ACC112 (cell line): ENCODE measurements around the gene DENND1A.
"Not testable (repeated sequence)": the region's sequence is repeated elsewhere in the genome, so short reads cannot be mapped to it uniquely, and the experiment has no call there.

Experiments
- H2AFZ ChIP-seq: fragments of 200-600 bp; sonication (generic); one replicate; pipeline ENCODE4 v1.6.0; 2017; ENCODE audit warnings: antibody characterized with exemption, low read length; ENCODE audit not compliant: unreplicated experiment
- H3K27ac ChIP-seq: fragments of 200-600 bp; sonication (generic); 2 replicates; pipeline ENCODE4 v1.5.1; 2014; ENCODE audit warnings: low read depth, mild to moderate bottlenecking, antibody characterized with exemption, low read length, moderate library complexity
- H3K27me3 ChIP-seq: fragments of 200-600 bp; sonication (generic); 2 replicates; pipeline ENCODE4 v1.6.1; 2014; ENCODE audit warnings: mild to moderate bottlenecking, antibody characterized with exemption, low read length, moderate library complexity, mixed read lengths; ENCODE audit not compliant: insufficient read depth
- H3K36me3 ChIP-seq: fragments of 200-600 bp; sonication (generic); 2 replicates; pipeline ENCODE4 v1.6.1; 2016; ENCODE audit warnings: mild to moderate bottlenecking, antibody characterized with exemption, low read length, moderate library complexity, mixed read lengths; ENCODE audit not compliant: insufficient read depth
- H3K4me1 ChIP-seq: fragments of 200-600 bp; sonication (generic); one replicate; pipeline ENCODE4 v1.6.1; 2016; ENCODE audit warnings: low read length, mixed read lengths; ENCODE audit not compliant: insufficient read depth, unreplicated experiment, control insufficient read depth
- H3K4me3 ChIP-seq: fragments of 200-600 bp; sonication (generic); 2 replicates; pipeline ENCODE4 v1.5.1; 2014; ENCODE audit warnings: mild to moderate bottlenecking, low read depth, low read length
- H3K79me2 ChIP-seq: fragments of 200-600 bp; sonication (generic); one replicate; pipeline ENCODE4 v1.6.0; 2016; ENCODE audit warnings: low read length; ENCODE audit not compliant: control insufficient read depth, unreplicated experiment, insufficient read depth

DENND1A gene

DNA sequence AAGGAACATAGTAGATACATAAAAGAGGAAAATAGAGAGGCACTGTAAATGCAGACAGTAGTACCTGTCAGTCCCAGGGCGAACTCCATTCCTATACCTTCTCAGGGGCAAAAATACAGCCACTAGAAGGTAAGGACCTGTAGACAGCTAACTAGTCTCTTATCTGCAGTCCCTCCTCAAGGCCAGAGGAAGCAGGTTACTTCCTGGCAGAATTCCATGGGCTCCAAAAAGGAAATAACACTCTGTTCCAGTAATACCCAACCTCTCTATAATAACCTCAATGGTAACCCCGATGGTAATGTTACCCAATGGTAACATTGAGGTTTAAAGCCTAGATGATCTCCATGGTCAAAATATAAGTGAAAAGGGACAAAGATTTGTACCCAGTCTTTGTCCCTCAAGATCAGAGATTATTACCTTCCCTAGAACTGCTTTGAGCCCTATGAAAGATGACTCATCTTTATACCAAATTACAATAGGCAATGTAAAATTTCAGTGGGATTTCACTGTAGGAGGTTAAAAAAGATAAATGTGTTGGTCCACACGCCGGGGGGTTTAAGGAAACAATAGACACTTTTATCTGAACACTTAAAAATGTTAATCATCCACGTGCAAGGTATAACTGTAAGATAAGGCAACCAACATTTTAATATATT lies 113.0 kb downstream of the DENND1A start:
- H3K27me3 ChIP-seq: no peaks in the 10 kb centered on the region
- no peak overlapping the region for H3K4me3 ChIP-seq
- H3K36me3 ChIP-seq: no peaks in the 10 kb centered on the region
- H3K4me1 ChIP-seq: no peaks in the 10 kb centered on the region
- no peak overlapping the region for H3K27ac ChIP-seq
- H3K79me2 ChIP-seq: no peaks in the 10 kb centered on the region
- no peak overlapping the region for H2AFZ ChIP-seq

- not testable (repeated sequence) for H3K36me3 ChIP-seq, H3K27me3 ChIP-seq, H3K4me1 ChIP-seq, H3K79me2 ChIP-seq, H2AFZ ChIP-seq, H3K27ac ChIP-seq, H3K4me3 ChIP-seq
Measured at GRCh38 chr9:123815856-123816255, 114.1 kb downstream of the DENND1A start.

DNA sequence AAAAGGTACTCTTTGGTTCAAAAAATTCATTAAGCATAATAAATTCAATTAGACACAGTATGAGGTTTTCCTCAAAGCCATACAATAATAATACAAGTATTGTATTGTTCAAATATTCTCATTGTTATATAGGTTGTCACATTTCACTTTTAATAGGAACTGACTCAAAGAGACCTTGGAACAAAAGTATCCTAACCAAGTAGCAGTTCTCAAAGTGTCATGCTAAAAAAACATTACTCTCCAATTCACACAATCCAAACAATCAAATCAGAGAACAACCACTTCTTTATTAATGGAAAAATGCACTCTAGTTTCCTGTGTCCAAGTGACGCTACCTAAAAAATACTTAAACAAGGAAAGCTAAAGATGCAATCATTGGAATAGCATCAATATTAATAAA lies 115.4 kb downstream of the DENND1A start:
- H2AFZ ChIP-seq: no peak overlapping the region
- H3K4me3 ChIP-seq: no peak overlapping the region
- H3K79me2 ChIP-seq: no peaks in the 10 kb centered on the region

GRCh38 chr9:123812984-123813383 lies 116.9 kb downstream of the DENND1A start:
- Histone ChIP-seq H3K4me1 (no peaks in the 10 kb centered on the region), H3K27ac (no peak overlapping the region), H2AFZ (no peak overlapping the region), H3K27me3 (no peaks in the 10 kb centered on the region), H3K79me2 (no peaks in the 10 kb centered on the region), H3K36me3 (no peaks in the 10 kb centered on the region), H3K4me3 (no peak overlapping the region)

More for the DNA sequence above, 115.4 kb downstream of the DENND1A start:
- Histone ChIP-seq H3K36me3 (no peaks in the 10 kb centered on the region), H3K27ac (no peak overlapping the region), H3K4me1 (no peaks in the 10 kb centered on the region), H3K27me3 (no peaks in the 10 kb centered on the region)

GRCh38 chr9:123807251-123807650 lies 122.7 kb downstream of the DENND1A start:
- H3K36me3 ChIP-seq: no peaks in the 10 kb centered on the region
- H3K27ac ChIP-seq: no peak overlapping the region
- no peak overlapping the region for H2AFZ ChIP-seq
- H3K27me3 ChIP-seq: no peaks in the 10 kb centered on the region
- no peaks in the 10 kb centered on the region for H3K4me1 ChIP-seq
- no peaks in the 10 kb centered on the region for H3K79me2 ChIP-seq
- H3K4me3 ChIP-seq: no peak overlapping the region

DNA sequence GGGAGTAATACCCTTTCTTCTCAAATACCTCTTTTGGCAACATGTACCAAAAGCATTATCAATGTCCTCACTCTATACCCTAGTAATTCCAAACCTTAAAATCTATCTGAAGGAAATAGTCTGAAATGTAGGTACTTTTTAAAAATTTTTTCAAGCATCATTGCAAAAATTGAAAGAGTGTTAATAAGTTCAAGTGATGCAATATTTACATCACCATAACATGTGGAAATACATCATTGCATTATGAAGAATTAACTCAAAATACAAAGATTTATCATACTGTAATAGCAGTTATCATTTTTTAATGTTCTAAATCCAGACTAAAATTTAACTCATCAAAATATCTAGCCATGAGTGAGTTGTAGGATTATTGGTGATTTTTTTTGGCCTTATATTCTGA lies 123.1 kb downstream of the DENND1A start:
- no peaks in the 10 kb centered on the region for H3K36me3 ChIP-seq
- no peaks in the 10 kb centered on the region for H3K4me1 ChIP-seq
- H3K79me2 ChIP-seq: no peaks in the 10 kb centered on the region
- no peak overlapping the region for H2AFZ ChIP-seq
- no peak overlapping the region for H3K4me3 ChIP-seq
- H3K27ac ChIP-seq: no peak overlapping the region
- no peaks in the 10 kb centered on the region for H3K27me3 ChIP-seq

GRCh38 chr9:123798195-123798594 lies 131.7 kb downstream of the DENND1A start:
- Histone ChIP-seq H3K4me3 (no peak overlapping the region), H3K27ac (no peak overlapping the region), H3K79me2 (no peaks in the 10 kb centered on the region), H3K36me3 (no peaks in the 10 kb centered on the region), H2AFZ (no peak overlapping the region), H3K27me3 (no peaks in the 10 kb centered on the region), H3K4me1 (no peaks in the 10 kb centered on the region)

- Histone ChIP-seq H2AFZ (no peak overlapping the region), H3K4me3 (no peak overlapping the region), H3K36me3 (no peaks in the 10 kb centered on the region), H3K79me2 (no peaks in the 10 kb centered on the region), H3K27ac (no peak overlapping the region), H3K27me3 (no peaks in the 10 kb centered on the region), H3K4me1 (no peaks in the 10 kb centered on the region)
Measured at GRCh38 chr9:123796618-123797484, 133.1 kb downstream of the DENND1A start.

DNA sequence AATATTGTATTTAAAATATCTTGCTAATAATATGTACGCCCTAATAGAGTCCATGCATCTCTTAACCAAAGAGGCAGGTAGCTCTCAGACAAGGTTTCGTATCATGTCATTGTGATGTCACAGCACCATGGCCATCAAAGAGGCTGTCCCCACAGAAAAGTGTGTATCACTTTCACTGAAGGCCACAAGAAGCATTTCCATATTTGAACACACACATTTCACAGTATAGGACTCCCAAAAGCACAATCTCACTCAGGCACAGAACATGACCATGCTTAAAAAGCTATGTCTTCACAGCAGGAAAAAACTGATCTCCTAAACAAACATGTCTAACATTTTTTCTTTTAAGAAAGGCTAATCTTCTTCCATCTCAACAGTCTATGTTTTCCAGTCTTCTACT lies 133.8 kb downstream of the DENND1A start:
- Histone ChIP-seq H3K27ac (no peak overlapping the region), H3K4me3 (no peak overlapping the region), H3K4me1 (no peaks in the 10 kb centered on the region), H2AFZ (no peak overlapping the region), H3K79me2 (no peaks in the 10 kb centered on the region), H3K27me3 (no peaks in the 10 kb centered on the region), H3K36me3 (no peaks in the 10 kb centered on the region)

GRCh38 chr9:123795336-123795735 lies 134.6 kb downstream of the DENND1A start:
- Histone ChIP-seq H3K27me3 (no peaks in the 10 kb centered on the region), H3K79me2 (no peaks in the 10 kb centered on the region), H3K27ac (no peak overlapping the region), H3K4me3 (no peak overlapping the region), H3K36me3 (no peaks in the 10 kb centered on the region), H2AFZ (no peak overlapping the region), H3K4me1 (no peaks in the 10 kb centered on the region)

GRCh38 chr9:123792501-123792900 lies 137.4 kb downstream of the DENND1A start:
- H3K4me3 ChIP-seq: no peak overlapping the region
- H3K27me3 ChIP-seq: no peaks in the 10 kb centered on the region
- no peaks in the 10 kb centered on the region for H3K4me1 ChIP-seq
- no peaks in the 10 kb centered on the region for H3K36me3 ChIP-seq
- no peak overlapping the region for H2AFZ ChIP-seq
- no peaks in the 10 kb centered on the region for H3K79me2 ChIP-seq
- no peak overlapping the region for H3K27ac ChIP-seq
